Hematopoietic multipotent progenitor cell treated with erythropoietin and hydrocortisone succinate and interleukin-3 and kit ligand, for 17 days (in vitro differentiated cells): ENCODE results near the gene RBMS3.

Source experiments
- DNase-seq: peaks from one replicate; pipeline ENCODE4 v3.0.0-alpha.2; 2015; ENCODE audit warnings: low spot score

RBMS3 gene

GRCh38 chr3:29892976-29893554 is 612.2 kb downstream of the RBMS3 start:
- no peak for DNase-seq

- DNase-seq, result no peak
Observed at GRCh38 chr3:29896856-29897255, 616.0 kb downstream of the RBMS3 start.

- DNase-seq, result no peak
Observed at GRCh38 chr3:29898171-29898965, 617.5 kb downstream of the RBMS3 start.

- DNase-seq, result no peak
Observed at GRCh38 chr3:29899021-29899420, 618.1 kb downstream of the RBMS3 start.

- no peak for DNase-seq
Observed at GRCh38 chr3:29901097-29901496, 620.2 kb downstream of the RBMS3 start.

GRCh38 chr3:29903600-29903999 is 622.7 kb downstream of the RBMS3 start:
- no peak for DNase-seq

GRCh38 chr3:29906906-29907305 is 626.0 kb downstream of the RBMS3 start:
- no peak for DNase-seq

- DNase-seq, result no peak
Observed at GRCh38 chr3:29912600-29913288, 631.9 kb downstream of the RBMS3 start.

- DNase-seq, result no peak
Observed at GRCh38 chr3:29914861-29915524, 634.1 kb downstream of the RBMS3 start.

- DNase-seq, result no peak
Observed at GRCh38 chr3:29919571-29919970, 638.7 kb downstream of the RBMS3 start.

- DNase-seq, result no peak
Observed at GRCh38 chr3:29922992-29923746, 642.3 kb downstream of the RBMS3 start.

GRCh38 chr3:29924783-29925561 is 644.1 kb downstream of the RBMS3 start:
- no peak for DNase-seq

GRCh38 chr3:29926378-29926777 is 645.5 kb downstream of the RBMS3 start:
- no peak for DNase-seq

GRCh38 chr3:29932696-29933325 is 651.9 kb downstream of the RBMS3 start:
- no peak for DNase-seq

GRCh38 chr3:29933802-29934490 is 653.1 kb downstream of the RBMS3 start:
- no peak for DNase-seq

GRCh38 chr3:29934751-29935150 is 653.9 kb downstream of the RBMS3 start:
- no peak for DNase-seq

- DNase-seq, result no peak
Observed at GRCh38 chr3:29936054-29936453, 655.2 kb downstream of the RBMS3 start.

GRCh38 chr3:29936766-29937165 is 655.9 kb downstream of the RBMS3 start:
- DNase-seq, result no peak

GRCh38 chr3:29937185-29937584 is 656.3 kb downstream of the RBMS3 start:
- no peak for DNase-seq

- no peak for DNase-seq
Observed at GRCh38 chr3:29940759-29941323, 660.0 kb downstream of the RBMS3 start.
